Parathyroid adenoma (tissue), 2 donors: ENCODE results near the gene CERK.

Source experiments
- H2AFZ ChIP-seq: fragments of 300-600 bp; sonication (generic); one replicate; pipeline ENCODE4 v1.7.0; 2017; ENCODE audit warnings: antibody characterized with exemption, mild to moderate bottlenecking
- H3K27ac ChIP-seq: fragments of 300-600 bp; sonication (generic); one replicate; pipeline ENCODE4 v1.7.0; 2017
- H3K27me3 ChIP-seq: fragments of 300-600 bp; sonication (generic); one replicate; pipeline ENCODE4 v1.7.0; 2017; ENCODE audit warnings: low read length; ENCODE audit not compliant: control insufficient read depth, insufficient read depth
- H3K36me3 ChIP-seq: fragments of 300-600 bp; sonication (generic); one replicate; pipeline ENCODE4 v1.7.0; 2017; ENCODE audit warnings: low read length; ENCODE audit not compliant: control insufficient read depth, insufficient read depth
- H3K4me1 ChIP-seq: fragments of 300-600 bp; sonication (generic); one replicate; pipeline ENCODE4 v1.7.0; 2017; ENCODE audit warnings: control low read depth
- H3K4me2 ChIP-seq: fragments of 300-600 bp; sonication (generic); one replicate; pipeline ENCODE4 v1.7.0; 2017; ENCODE audit warnings: low read length
- H3K4me3 ChIP-seq: fragments of 300-600 bp; sonication (generic); one replicate; pipeline ENCODE4 v1.7.0; 2017; ENCODE audit warnings: low read depth, low read length
- H3K79me2 ChIP-seq: fragments of 300-600 bp; sonication (generic); one replicate; pipeline ENCODE4 v1.7.0; 2017; ENCODE audit warnings: control low read depth
- H3K9ac ChIP-seq: fragments of 300-600 bp; sonication (generic); one replicate; pipeline ENCODE4 v1.7.0; 2017; ENCODE audit warnings: mild to moderate bottlenecking
- H3K9me3 ChIP-seq: fragments of 300-600 bp; sonication (generic); one replicate; pipeline ENCODE4 v1.7.0; 2017; ENCODE audit warnings: low read length; ENCODE audit not compliant: control insufficient read depth
- CTCF ChIP-seq: fragments of 300-600 bp; sonication (generic); IDR thresholded peaks from one replicate; pipeline ENCODE4 v1.7.0; 2017; ENCODE audit warnings: antibody characterized with exemption, mild to moderate bottlenecking
- donor health status: primary hyperparathyroidism.

The CERK gene

GRCh38 chr22:46693634-46694415, 44.2 kb downstream of the CERK start:
- H2AFZ ChIP-seq, result no peak overlapping the region
- H3K4me2 ChIP-seq, result no peak overlapping the region
- no peaks in the 10 kb centered on the region for H3K36me3 ChIP-seq
- no peaks in the 10 kb centered on the region for H3K79me2 ChIP-seq
- no peaks in the 10 kb centered on the region for H3K4me1 ChIP-seq
- H3K27ac ChIP-seq, result no peak overlapping the region
- no peaks in the 10 kb centered on the region for H3K27me3 ChIP-seq
- H3K9me3 ChIP-seq, result no peaks in the 10 kb centered on the region
- H3K9ac ChIP-seq, result no peak overlapping the region
- H3K4me3 ChIP-seq, result no peak overlapping the region
- no peak for TF ChIP-seq CTCF

- H3K4me2 ChIP-seq, result no peak overlapping the region
- H3K9ac ChIP-seq, result no peak overlapping the region
- no peaks in the 10 kb centered on the region for H3K4me1 ChIP-seq
- H3K36me3 ChIP-seq, result no peaks in the 10 kb centered on the region
- H3K79me2 ChIP-seq, result no peaks in the 10 kb centered on the region
- H3K27me3 ChIP-seq, result no peaks in the 10 kb centered on the region
- H2AFZ ChIP-seq, result no peak overlapping the region
- H3K27ac ChIP-seq, result no peak overlapping the region
- TF ChIP-seq CTCF, result no peak
- H3K9me3 ChIP-seq, result no peaks in the 10 kb centered on the region
- no peak overlapping the region for H3K4me3 ChIP-seq
Observed at GRCh38 chr22:46691571-46691970, 46.5 kb downstream of the CERK start.

GRCh38 chr22:46690146-46690545, 47.9 kb downstream of the CERK start:
- Histone ChIP-seq H3K79me2 (no peaks in the 10 kb centered on the region), H3K27me3 (no peaks in the 10 kb centered on the region), H2AFZ (no peak overlapping the region), H3K27ac (no peak overlapping the region), H3K4me3 (no peak overlapping the region), H3K4me2 (no peak overlapping the region), H3K9ac (no peak overlapping the region), H3K4me1 (no peaks in the 10 kb centered on the region), H3K9me3 (no peaks in the 10 kb centered on the region), H3K36me3 (no peaks in the 10 kb centered on the region)
- no peak for TF ChIP-seq CTCF

GRCh38 chr22:46688949-46689348, 49.1 kb downstream of the CERK start:
- no peaks in the 10 kb centered on the region for H3K9me3 ChIP-seq
- no peaks in the 10 kb centered on the region for H3K4me1 ChIP-seq
- no peak overlapping the region for H3K9ac ChIP-seq
- no peaks in the 10 kb centered on the region for H3K79me2 ChIP-seq
- no peak overlapping the region for H2AFZ ChIP-seq
- TF ChIP-seq CTCF, result no peak
- no peaks in the 10 kb centered on the region for H3K36me3 ChIP-seq
- H3K27me3 ChIP-seq, result no peaks in the 10 kb centered on the region
- H3K4me3 ChIP-seq, result no peak overlapping the region
- no peak overlapping the region for H3K4me2 ChIP-seq
- no peak overlapping the region for H3K27ac ChIP-seq

GRCh38 chr22:46687460-46687859, 50.6 kb downstream of the CERK start:
- no peaks in the 10 kb centered on the region for H3K4me1 ChIP-seq
- TF ChIP-seq CTCF, result no peak
- no peaks in the 10 kb centered on the region for H3K9me3 ChIP-seq
- H3K4me2 ChIP-seq, result no peak overlapping the region
- no peak overlapping the region for H3K4me3 ChIP-seq
- H3K9ac ChIP-seq, result no peak overlapping the region
- no peak overlapping the region for H3K27ac ChIP-seq
- H3K27me3 ChIP-seq, result no peaks in the 10 kb centered on the region
- H3K79me2 ChIP-seq, result no peaks in the 10 kb centered on the region
- H2AFZ ChIP-seq, result no peak overlapping the region
- no peaks in the 10 kb centered on the region for H3K36me3 ChIP-seq
